AG10803 (cell line): ENCODE results near the gene ADSS1.

Experiments
- DNase-seq: peaks from one replicate; pipeline ENCODE4 v3.0.0; 2010; ENCODE audit warnings: low read depth
- H3K4me3 ChIP-seq: 2 replicates; pipeline ENCODE4 v1.5.1; 2011; ENCODE audit warnings: mild to moderate bottlenecking, low read length, control low read depth
- TF ChIP-seq, protein P1 (sequence below): conservative IDR thresholded peaks from 2 replicates; pipeline ENCODE4 v1.5.1; 2011; ENCODE audit warnings: mild to moderate bottlenecking, low read length, control low read depth, inconsistent platforms

ADSS1 gene

DNA sequence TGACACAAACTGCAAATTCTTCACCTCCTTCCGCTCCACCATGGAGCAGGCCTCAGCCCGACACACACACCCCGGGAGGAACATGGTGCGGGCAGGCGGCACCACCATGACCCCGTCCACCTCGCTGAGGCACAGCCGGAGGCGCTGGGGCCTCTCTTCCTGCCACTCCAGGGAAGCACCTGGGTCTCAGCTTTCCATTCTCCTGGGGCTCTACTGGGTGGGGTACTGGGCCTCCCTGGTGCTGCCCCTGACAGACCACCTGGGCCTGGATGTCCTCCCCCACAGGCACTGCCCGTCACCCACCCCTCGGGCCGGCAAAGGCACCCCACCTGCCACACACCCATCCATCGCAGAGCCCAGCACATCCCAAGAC lies 61.7 kb downstream of the ADSS1 start:
- H3K4me3 ChIP-seq = no peak overlapping the region
- TF ChIP-seq, protein P1, sequence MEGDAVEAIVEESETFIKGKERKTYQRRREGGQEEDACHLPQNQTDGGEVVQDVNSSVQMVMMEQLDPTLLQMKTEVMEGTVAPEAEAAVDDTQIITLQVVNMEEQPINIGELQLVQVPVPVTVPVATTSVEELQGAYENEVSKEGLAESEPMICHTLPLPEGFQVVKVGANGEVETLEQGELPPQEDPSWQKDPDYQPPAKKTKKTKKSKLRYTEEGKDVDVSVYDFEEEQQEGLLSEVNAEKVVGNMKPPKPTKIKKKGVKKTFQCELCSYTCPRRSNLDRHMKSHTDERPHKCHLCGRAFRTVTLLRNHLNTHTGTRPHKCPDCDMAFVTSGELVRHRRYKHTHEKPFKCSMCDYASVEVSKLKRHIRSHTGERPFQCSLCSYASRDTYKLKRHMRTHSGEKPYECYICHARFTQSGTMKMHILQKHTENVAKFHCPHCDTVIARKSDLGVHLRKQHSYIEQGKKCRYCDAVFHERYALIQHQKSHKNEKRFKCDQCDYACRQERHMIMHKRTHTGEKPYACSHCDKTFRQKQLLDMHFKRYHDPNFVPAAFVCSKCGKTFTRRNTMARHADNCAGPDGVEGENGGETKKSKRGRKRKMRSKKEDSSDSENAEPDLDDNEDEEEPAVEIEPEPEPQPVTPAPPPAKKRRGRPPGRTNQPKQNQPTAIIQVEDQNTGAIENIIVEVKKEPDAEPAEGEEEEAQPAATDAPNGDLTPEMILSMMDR = no peak
- DNase-seq = no peak

DNA sequence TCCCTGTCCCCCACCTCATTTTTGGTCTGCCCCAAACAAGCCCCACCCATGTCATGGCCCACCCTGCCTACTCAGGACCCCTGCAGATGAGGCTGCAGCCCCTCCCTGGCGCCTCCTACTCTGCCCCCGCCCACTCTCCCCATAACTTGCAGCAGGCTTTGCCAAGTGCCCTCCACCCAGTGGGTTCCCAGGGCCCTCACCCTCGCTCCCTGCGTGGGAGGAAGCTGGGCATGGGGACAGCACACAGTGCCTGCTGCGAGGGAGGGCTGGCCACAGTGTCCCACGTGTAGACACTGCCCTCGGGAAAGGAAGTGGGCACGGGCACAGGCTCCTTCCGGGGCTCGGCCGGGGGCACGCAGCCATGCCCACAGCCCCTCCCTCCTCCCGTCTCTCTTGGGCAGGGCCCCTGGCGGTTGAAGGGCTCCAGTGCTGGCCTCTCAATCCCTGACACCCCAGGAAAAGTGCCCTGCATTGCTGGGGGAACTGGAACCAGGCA lies 62.1 kb downstream of the ADSS1 start:
- H3K4me3 ChIP-seq = no peak overlapping the region
- TF ChIP-seq, protein P1 = no peak
- DNase-seq = no peak

DNA sequence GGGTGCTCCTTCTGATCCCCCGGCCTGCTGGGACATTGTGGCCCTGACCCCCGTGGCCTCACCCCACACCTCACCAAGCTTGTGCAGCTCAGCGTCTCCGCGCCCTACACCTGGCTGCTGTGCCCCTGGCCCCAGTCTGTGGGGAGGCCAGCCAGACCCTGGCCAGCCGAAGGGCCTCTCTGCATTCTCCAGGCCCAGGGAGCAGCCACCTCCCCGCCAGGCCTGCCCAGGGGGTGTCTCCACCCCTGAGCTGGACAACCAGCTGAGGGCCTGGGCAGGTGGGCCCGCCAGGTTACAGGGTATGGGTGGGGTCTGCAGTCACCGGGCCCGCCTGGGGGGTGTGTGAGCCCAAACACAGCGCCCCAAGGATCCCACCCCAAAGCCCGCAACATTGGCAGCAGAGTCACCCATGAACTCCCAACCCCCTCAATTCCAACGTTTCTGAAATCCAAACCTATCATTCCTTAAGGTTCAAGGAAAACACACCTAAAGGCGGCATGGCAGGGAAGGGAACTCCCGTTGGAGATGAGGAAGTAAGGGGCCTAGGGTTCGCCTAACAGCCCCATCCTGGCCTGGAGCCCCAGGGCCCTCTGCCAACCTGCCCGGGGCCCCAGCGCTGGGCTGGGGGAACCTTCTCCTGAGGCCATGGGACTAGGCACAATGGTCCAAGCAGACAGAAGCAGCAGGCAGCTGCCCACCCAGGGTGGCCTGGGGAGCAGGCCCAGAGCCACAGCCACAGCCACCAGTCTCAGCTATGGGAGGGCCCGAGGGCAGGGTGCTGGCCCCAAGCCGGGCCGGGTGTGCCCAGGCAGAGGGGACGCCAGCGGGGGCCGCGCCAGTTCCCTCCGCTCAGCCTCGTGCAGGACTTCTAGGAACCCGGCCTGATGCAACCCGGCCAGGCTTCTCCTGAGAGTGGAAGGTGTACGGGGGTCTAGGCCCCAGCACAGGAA lies 63.0 kb downstream of the ADSS1 start:
- H3K4me3 ChIP-seq = no peak overlapping the region
- TF ChIP-seq, protein P1 = no peak
- no peak for DNase-seq

DNA sequence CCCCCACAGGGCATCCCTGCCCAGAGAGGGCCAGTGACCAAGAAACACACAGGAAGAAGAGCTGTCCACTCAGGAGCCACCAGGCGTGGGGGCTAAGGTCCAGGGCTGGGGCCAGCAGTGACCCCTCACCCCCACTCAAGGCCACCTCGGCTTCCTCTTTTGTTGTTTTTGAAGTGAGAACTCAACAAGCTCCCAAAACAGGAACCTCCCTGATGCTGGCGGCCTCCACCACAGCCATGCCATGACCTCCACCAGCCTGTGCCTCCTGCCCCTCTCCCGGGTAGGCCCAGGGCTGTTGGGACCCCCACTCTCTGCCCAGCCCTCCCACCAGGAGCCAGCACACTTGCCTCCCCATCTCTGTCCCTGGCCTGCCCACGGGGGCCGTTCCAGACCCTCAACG lies 63.7 kb downstream of the ADSS1 start:
- H3K4me3 ChIP-seq = no peak overlapping the region
- TF ChIP-seq, protein P1 = no peak
- no peak for DNase-seq

DNA sequence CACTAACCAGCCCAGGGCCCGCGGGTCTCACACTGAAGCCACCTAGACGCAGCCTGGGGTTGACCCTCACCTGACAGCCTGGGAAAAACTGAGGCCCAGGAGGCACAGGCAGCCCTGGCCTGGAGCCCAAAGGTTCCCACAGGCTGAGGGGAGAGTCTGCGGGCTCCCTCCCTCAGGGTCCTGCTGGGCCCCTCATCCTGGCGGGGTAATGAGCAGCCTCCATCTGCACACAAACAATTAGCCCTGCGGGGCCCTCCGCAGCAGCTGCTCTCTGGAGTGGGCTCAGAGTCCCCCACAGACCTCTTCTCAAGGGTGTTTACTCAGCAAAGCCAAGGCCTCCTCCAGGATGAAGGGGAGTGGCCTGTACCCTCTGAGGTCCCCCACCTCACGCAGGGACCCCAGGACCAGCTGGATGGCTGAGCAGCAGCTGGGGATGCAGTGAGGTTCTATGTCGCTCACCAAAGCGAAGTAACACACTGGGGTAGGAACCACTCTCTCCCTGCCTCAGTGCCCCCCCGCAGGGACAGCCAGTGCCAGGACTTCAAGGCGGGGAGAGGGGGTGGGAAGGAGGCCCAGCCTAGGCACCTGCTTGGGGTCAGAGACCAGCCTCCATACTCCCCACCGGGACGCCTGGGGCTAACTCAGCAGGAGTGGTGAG lies 64.3 kb downstream of the ADSS1 start:
- no peak for DNase-seq
- TF ChIP-seq, protein P1 = no peak
- H3K4me3 ChIP-seq = no peak overlapping the region

DNA sequence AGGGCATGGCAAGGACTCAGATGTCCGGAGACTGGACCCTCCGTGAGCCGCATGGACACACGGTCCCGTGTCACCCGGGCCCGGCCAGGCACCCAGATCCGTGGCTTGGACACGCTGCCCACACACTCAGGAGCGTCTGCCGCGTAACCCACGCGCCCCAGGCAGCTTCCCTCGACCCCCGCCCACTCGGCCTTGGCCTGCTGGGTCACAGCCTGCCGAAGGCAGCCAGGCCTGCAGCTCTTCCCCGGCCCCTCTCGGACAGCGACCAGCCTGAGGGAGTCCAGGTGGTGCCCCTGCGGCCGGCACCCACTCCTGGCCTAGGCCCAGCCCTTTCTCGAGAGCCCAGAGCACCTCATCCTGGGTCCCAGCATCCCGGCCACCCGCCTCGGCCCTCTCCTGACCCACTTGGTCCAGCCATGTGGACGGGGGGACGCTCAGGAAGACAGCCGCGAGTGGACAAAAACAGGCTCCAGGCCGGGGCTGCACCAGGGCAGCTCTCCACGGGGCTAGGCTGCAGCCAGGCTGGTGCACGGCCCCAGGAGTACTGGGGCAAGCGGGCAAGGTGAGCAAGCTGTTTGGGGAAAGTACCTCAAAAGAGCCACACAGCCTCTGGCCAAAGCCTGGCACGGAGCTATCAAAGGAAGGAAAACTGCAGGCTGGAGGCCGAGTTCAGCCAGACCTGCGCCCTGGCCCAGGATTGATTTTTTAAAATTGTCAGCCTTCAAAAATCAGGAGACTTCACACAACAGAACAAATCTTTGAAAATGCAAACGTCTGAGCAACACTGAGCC lies 65.0 kb downstream of the ADSS1 start:
- no peak for DNase-seq
- TF ChIP-seq, protein P1 = no peak
- H3K4me3 ChIP-seq = no peak overlapping the region
